Heart right ventricle (tissue), 16 donors: ENCODE measurements around the gene FBXW2. TPM values are rescaled to one million over a fixed set of nuclear protein-coding genes. Genes with fewer than 3 reads are reported as not detected.

Source experiments
- ATAC-seq, 8 donors: fragments of 200-7000 bp; cut with Tn5 transposase; one replicate each; pipeline ENCODE4 v1.9.1; 2020; ENCODE audit warnings: mild to moderate bottlenecking in 8 of 8, moderate library complexity in 8 of 8, moderate number of reproducible peaks in 1 of 8
- DNase-seq, 2 donors: peaks; one replicate each; pipeline ENCODE4 v3.0.0-alpha.2; 2020
- H3K27ac ChIP-seq, 10 donors: fragments of 200-600 bp; sonication (generic) in 2 of 10; one replicate each; pipeline versions ENCODE4 v1.5.0 to v1.8.0; 2020 to 2022; ENCODE audit warnings: mild to moderate bottlenecking in 3 of 10
- H3K27me3 ChIP-seq, 7 donors: fragments of 200-600 bp; one replicate each; pipeline ENCODE4 v1.8.0; 2021 to 2022; ENCODE audit warnings: mild to moderate bottlenecking in 2 of 7
- H3K36me3 ChIP-seq, 9 donors: fragments of 200-600 bp; sonication (generic) in 1 of 9; one replicate each; pipeline versions ENCODE4 v1.5.0 to v1.8.0; 2020 to 2022; ENCODE audit warnings: mild to moderate bottlenecking in 2 of 9
- H3K4me1 ChIP-seq, 9 donors: fragments of 200-600 bp; sonication (generic) in 1 of 9; one replicate each; pipeline versions ENCODE4 v1.5.0 to v1.8.0; 2020 to 2022; ENCODE audit warnings: mild to moderate bottlenecking in 4 of 9
- H3K4me3 ChIP-seq, 10 donors: fragments of 200-600 bp; sonication (generic) in 2 of 10; one replicate each; pipeline versions ENCODE4 v1.5.0 to v1.8.0; 2020 to 2022; ENCODE audit warnings: mild to moderate bottlenecking in 7 of 10, moderate library complexity in 2 of 10
- H3K9me3 ChIP-seq, 11 donors: fragments of 200-600 bp in 10 of 11; sonication (generic) in 2 of 11; one replicate each; pipeline versions ENCODE4 v1.5.0 to v1.8.0; 2013 to 2022; ENCODE audit warnings: mild to moderate bottlenecking in 2 of 11, control low read depth in 1 of 11, moderate library complexity in 1 of 11
- CTCF ChIP-seq, 9 donors: fragments of 200-600 bp; sonication (generic) in 2 of 9; IDR thresholded peaks; one replicate each; pipeline versions ENCODE4 v1.5.0 to v1.8.0; 2021 to 2022; ENCODE audit warnings: antibody characterized with exemption in 9 of 9, mild to moderate bottlenecking in 5 of 9, moderate library complexity in 1 of 9
- WGBS, 2 donors: extraction: QIAGEN DNeasy Blood & Tissue Kit; methylation state at CpG; one replicate each; pipeline ENCODE4 v1.1.7; 2013; ENCODE audit warnings: inconsistent platforms in 1 of 2; 5-methylcytosine and 5-hydroxymethylcytosine counted together
- intact Hi-C, 10 donors: fragments of 100-400 bp; cut with DNase I; formaldehyde crosslinking; loops; one replicate each; pipeline versions ENCODE4 v1.11.1 to v1.14.2; 2022
- polyA plus RNA-seq, 2 donors: library from polyadenylated mRNA; stranded (reverse); fragments of 200-250 nt; gene quantifications; one replicate each; pipeline ENCODE4 v1.2.3, GENCODE V29; 2013
- total RNA-seq, 10 donors: library from RNA; stranded (reverse); fragmentation: NEBNext Ultra II Directional in 3 of 10; extraction: Animal tissue kit (Norgen Biotek cat#: 25700) in 3 of 10; gene quantifications; one replicate each; pipeline versions ENCODE4 v1.2.1 to v1.2.4, GENCODE V29; 2021 to 2023
- donor health status: Arrhythmogenic right ventricular cardiomyopathy.
- donor health status: ischemic (EF 13 %, LVEDD 7.1; RV severe dilation, severe dysfunction).
- donor health status: healthy with polysubstance abuse.
- donor health status: DM: no; HTN: yes; CAD: no.
- donor health status: DM: no; HTN: no; CAD: no.
- donor health status: ischemic (EF 25% LVEDD 6.9; RV normal size, moderate dysfunction).
- donor health status: ischemic (EF 25% LVEDD 5.7; RV mildly dilated, moderate dysfunction).
- donor health status: healthy.
- donor health status: DM: yes; HTN: yes; CAD: no.
- donor health status: Ischemic cardiomyopathy.
- donor health status: ischemic (EF 35%, LVEDD 5.7; RV mildly dilated, moderate dysfunction).
- donor health status: nonischemic (EF 11% LVEDD 7.7; RV severe dilation, severe dysfunction).
- donor health status: DM: yes; HTN: yes; CAD: no.
- donor health status: PGD.
- donor health status: ischemic (EF 29% LVEDD 5.4; RV normal size, mild dysfunction).
- donor health status: nonischemic (EF 23%, LVEDD 6.1; RV moderate dilation, normal function).

The FBXW2 gene
- total and polyA plus RNA-seq, 12 donors, result 7.5 to 52.0 (median 44.8) TPM

- Histone ChIP-seq H3K27ac (no peak overlapping the region), H3K4me1 (peaks cover 0 to 22% (median under 1%) of the 10 kb centered on the region in 9 donors), H3K4me3 (no peak overlapping the region), H3K9me3 (no peaks in the 10 kb centered on the region), H3K36me3 (peaks cover 0 to 100% (median 41%) of the 10 kb centered on the region in 9 donors), H3K27me3 (no peaks in the 10 kb centered on the region)
- DNase-seq (no peak), ATAC-seq (no peak)
- intact Hi-C loops, result no loop called here
- TF ChIP-seq CTCF (IDR thresholded peaks at IDR 0.05), result no peak
- 94 to 97% methylated on average over 1 of the region's 1 CpG for WGBS, 2 donors
Observed at GRCh38 chr9:120765910-120766425, 27.2 kb downstream of the FBXW2 start.

GRCh38 chr9:120764476-120764875 is 28.7 kb downstream of the FBXW2 start:
- peak in 3 of 8 donors; percentile 49 to 57 (median 53) for ATAC-seq

GRCh38 chr9:120761006-120761405 is 32.2 kb downstream of the FBXW2 start:
- Histone ChIP-seq H3K27me3 (no peaks in the 10 kb centered on the region), H3K4me1 (peaks cover 0 to 20% (median 0%) of the 10 kb centered on the region in 9 donors), H3K4me3 (no peak overlapping the region), H3K27ac (no peak overlapping the region), H3K36me3 (peaks cover 0 to 98% (median 26%) of the 10 kb centered on the region in 9 donors), H3K9me3 (no peaks in the 10 kb centered on the region)
- 78 to 83% methylated on average over 2 of the region's 2 CpGs for WGBS, 2 donors
- no peak for TF ChIP-seq CTCF (IDR thresholded peaks at IDR 0.05)
- no peak for DNase-seq
- no peak for ATAC-seq
- intact Hi-C loops, result loop anchor here in 1 of 10 donors (5.0 kb wide), 1 partner anchor 181 kb away; no protein-coding TSS in a partner anchor

More at GRCh38 chr9:120764476-120764875, 28.7 kb downstream of the FBXW2 start:
- no peak overlapping the region for H3K27ac ChIP-seq
- H3K9me3 ChIP-seq, result no peaks in the 10 kb centered on the region
- H3K4me1 ChIP-seq, result peaks cover 0 to 22% (median 0%) of the 10 kb centered on the region in 9 donors
- intact Hi-C loops, result loop anchor here in 1 of 10 donors (5.0 kb wide), 1 partner anchor 178 kb away; no protein-coding TSS in a partner anchor
- H3K36me3 ChIP-seq, result peaks cover 0 to 100% (median 35%) of the 10 kb centered on the region in 9 donors
- 74 to 84% methylated on average over 11 of the region's 11 CpGs for WGBS, 2 donors
- H3K4me3 ChIP-seq, result no peak overlapping the region
- DNase-seq, result no peak
- TF ChIP-seq CTCF (IDR thresholded peaks at IDR 0.05), result no peak
- H3K27me3 ChIP-seq, result no peaks in the 10 kb centered on the region

GRCh38 chr9:120759755-120760400 is 33.3 kb downstream of the FBXW2 start:
- Histone ChIP-seq H3K9me3 (no peaks in the 10 kb centered on the region), H3K27me3 (no peaks in the 10 kb centered on the region), H3K4me3 (no peak overlapping the region), H3K4me1 (peaks cover 0 to 24% (median 0%) of the 10 kb centered on the region in 9 donors), H3K36me3 (peaks cover 0 to 87% (median 24%) of the 10 kb centered on the region in 9 donors), H3K27ac (no peak overlapping the region)
- no peak for TF ChIP-seq CTCF (IDR thresholded peaks at IDR 0.05)
- ATAC-seq, result no peak
- WGBS, 2 donors, result 95 to 96% methylated on average over 9 of the region's 9 CpGs
- intact Hi-C loops, result loop anchor here in 9 of 10 donors (5.0 to 10.0 kb wide), 5 partner anchors 177 to 302 kb away; partner anchors contain the start of gene C5 (in 2 of the 9)
- DNase-seq, result no peak
